HG03575 (cell line): ENCODE data around the gene ABHD17C.
"Not testable (repeated sequence)": the region's sequence is repeated elsewhere in the genome, so short reads cannot be mapped to it uniquely, and the experiment has no call there.

Experiments
- ATAC-seq: cut with Tn5 transposase; IDR thresholded peaks from one replicate; pipeline ENCODE4 v1.9.1; 2021; ENCODE audit not compliant: unreplicated experiment, insufficient number of reproducible peaks, low FRiP score; ENCODE audit errors: extremely low read depth

The ABHD17C gene

DNA sequence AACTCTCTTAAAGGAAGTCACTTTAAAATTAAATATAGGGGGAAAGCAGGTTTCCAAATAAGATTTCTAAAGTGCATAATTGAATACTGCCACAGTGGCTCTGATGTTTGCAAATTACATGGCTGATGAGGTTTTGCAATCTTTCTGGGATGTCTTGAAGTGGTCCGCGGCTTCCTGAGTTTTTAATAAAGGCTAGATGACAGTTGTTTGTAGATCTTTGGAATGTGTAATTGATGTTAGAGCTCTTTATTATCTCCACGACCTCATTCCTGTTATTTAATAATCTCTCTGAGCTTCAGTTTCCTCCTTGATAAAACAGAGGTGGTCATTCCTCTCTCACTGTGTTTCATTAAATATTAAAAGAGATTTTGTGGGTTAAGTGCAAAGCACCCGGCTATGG, 57.1 kb downstream of the ABHD17C start:
- ATAC-seq, result no peak

DNA sequence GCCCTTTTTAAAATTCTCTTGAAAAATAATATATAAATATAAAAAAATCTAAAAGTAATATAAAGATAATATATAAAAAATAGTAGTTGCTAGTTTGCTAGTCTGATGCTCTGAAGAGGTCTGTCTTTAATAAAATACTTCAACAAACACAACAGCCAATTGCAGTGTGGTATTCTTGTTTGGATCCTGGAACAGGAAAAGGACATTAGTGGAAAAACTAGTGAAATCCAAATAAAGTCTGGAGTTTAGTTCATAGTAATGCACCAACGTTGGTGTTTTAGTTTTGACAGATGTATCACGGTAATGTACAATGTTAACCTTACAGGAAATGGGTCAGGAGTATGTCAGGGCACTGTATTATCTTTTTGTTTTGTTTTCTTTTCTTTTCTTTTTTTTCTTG, 58.1 kb downstream of the ABHD17C start:
- ATAC-seq, result no peak

DNA sequence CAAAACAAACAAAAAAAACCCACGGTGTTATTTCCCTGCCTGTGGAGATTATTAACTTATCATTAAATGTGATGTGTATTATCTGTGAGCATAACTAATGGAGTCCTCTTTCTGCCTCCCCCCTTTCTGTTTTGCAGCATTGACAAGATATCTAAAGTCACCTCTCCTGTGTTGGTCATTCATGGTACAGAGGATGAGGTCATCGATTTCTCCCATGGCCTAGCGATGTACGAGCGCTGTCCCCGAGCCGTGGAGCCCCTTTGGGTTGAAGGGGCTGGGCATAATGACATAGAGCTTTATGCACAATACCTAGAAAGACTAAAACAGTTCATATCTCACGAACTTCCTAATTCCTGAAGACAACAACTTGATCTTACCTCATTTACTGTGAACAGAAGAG, 58.9 kb downstream of the ABHD17C start:
- ATAC-seq, result no peak

DNA sequence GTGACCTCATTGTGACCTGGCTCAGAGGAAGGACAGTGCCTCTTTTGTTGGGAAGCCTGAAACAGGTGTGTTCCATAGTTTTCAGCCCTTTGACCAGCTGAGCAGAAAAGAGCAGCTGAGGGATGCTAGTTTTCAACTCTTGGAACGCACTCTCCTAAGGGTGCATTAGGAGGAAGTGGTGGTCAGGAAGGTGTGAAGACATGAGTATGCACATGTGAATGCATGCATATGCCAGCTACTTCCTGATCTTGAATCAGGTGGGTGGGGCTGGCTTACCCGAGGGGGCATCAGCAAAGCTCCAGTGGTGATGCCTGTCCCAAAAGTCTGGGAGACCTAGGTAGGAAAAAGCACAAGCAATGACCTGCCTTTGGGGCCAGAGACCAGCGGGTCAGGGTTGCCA, 60.8 kb downstream of the ABHD17C start:
- no peak for ATAC-seq

DNA sequence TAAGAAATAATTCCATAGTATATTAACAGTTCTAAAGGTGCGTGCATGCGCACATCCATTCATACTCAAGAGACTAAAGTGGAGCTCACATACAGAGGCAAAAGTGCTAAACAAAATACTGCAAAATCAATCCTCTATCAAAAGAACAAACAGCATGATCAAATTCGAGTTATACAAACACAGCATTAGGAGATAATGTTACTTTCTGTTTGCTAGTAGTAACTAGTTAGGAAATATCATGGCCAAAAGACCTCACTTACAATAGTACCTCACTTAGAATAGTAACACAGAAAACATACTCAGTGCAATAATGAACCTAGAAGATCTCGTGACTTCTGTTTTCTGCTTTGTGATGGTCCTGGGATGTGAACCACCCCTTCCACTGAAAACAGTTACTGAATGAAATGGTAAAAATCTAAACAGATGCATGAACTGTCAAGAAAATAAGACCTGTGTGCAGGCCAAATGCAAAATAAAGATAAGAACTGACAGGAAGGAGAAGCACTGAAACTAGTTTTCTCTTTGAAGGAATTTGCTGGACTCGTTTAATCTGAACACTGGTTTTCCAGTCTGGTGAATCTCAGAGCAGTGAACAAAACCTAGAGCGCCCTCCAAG, 63.1 kb downstream of the ABHD17C start:
- no peak for ATAC-seq

DNA sequence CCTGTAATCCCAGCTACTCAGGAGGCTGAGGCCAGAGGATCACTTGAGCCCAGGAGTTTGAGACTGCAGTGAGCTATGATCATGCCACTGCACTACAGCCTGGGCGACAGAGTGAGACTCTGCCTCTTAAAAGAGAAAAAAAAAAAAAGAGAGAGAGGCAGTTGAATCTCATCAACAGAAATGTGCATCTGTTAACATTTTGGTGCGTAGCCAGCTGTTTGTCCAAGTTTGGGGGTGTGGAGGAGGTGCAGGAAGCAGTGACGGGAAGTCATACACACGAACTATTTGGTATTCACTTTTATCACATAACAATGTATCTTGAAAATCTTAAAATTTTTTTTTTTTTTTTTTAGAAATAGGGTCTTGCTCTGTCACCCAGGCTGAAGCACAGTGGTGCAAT, 65.8 kb downstream of the ABHD17C start:
- no peak for ATAC-seq

DNA sequence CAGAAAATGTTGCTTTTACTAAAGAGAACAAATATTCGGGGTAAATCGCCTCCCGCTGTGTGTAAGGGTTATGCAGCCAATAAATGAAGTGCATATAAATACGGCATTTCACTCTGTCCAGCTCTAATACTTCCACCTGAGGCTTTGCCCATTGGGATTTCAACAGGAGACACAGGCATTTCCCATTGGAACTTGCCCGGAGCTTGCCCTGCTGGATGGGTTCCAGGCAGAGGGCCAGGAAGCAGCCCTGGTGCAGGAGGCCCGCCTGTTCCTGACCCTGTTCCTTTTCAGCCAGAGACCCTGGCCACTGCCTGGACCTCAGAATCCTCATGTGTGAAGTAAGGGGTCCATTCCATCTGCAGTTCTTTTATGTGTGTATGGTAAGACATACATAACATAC, 66.6 kb downstream of the ABHD17C start:
- ATAC-seq, result no peak

DNA sequence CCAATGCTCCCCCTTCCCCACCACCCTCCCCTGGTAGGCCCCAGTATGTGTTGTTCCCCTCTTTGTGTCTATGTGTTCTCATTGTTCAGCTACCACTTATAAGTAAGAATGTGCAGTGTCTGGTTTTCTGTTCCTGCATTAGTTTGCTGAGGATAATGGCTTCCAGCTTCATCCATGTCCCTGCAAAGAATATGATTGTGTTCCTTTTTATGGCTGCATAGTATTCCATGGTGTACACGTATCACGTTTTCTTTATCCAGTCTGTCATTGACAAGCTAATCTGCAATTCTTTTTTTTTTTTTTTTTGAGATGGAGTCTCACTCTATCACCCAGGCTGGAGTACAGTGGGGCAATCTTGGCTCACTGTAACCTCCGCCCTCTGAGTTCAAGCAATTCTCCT, 68.1 kb downstream of the ABHD17C start:
- not testable (repeated sequence) for ATAC-seq

DNA sequence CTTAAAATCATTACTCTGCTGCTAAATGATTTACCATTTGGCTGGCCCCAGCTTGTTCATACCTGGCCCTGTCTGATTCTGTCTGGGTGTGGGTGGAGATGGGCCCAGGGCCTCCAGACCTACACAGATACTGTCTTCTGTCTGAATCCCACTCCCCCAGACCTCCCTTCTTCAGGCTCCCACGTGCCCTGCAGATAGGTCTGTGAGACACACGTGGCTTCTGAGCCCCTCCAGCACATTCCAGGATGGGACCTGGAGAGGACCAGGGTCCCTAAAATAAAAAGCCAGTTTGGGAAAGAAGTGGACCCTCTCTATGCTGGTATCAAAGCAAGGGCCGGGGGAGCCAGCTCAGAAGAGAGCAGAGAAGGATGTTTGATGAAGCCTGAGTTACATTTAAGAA, 69.4 kb downstream of the ABHD17C start:
- no peak for ATAC-seq

DNA sequence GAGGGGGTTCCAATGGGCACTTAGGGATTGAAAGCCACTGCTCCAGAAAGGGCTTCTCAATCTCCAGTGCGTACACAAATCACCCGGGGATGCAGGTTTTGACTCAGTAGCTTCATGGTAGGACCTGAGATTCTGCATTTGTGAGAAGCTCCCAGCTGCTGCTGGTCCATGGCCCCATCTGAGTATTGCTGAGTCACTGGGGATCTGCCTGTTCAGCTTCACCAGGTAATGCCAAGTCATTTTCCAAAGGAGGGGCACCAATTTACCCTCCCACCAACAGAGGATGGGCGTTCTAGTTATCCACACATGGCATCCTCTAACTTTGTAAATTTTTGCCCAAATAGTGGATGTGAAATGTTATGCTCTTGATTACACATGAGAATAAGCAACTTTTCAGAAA, 71.2 kb downstream of the ABHD17C start:
- ATAC-seq, result no peak

DNA sequence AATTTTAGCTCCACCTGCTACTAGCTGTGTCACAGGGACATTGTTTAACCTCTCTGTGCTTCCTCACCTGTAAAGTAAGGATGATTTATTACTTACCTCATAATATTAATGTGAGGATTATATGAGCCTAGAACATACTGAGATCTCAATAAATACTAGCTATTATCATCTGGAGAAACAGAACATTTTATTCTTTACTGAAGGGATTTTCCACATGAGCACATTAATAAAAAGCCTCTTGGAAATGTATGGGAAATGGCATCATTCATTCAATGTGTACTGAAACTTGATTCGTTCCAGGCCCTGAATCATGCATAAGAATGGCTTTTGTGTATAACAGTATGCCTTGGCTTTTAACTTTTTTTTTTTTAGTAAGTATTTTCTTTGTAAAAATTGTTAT, 73.0 kb downstream of the ABHD17C start:
- ATAC-seq, result no peak

DNA sequence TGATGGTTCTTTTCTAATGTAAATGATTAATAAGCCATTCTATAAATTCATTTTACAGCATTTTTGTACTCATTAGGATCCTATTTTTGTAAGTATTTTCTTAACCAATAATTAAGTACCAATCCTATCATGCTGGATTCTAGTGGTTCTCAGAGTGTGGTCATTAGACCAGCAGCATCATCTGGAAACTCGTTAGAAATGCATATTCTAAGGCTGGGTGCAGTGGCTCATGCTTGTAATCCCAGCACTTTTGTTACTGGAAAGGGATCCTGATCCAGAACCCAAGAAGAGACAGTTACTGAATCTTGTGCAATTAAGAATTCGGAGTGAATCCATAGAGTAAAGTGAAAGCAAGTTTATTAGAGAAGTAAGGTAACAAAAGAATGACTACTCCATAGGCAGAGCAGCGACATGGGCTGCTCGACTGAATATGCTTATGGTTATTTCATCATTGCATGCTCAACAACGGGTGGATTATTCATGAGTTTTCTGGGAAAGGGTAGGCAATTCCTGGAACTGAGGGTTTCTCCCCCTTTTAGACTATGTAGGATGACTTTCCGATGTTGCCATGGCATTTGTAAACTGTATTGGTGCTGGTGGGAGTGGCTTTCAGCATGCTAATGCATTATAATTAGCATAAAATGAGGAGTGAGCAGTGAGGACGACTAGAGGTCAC, 74.2 kb downstream of the ABHD17C start:
- ATAC-seq, result no peak

DNA sequence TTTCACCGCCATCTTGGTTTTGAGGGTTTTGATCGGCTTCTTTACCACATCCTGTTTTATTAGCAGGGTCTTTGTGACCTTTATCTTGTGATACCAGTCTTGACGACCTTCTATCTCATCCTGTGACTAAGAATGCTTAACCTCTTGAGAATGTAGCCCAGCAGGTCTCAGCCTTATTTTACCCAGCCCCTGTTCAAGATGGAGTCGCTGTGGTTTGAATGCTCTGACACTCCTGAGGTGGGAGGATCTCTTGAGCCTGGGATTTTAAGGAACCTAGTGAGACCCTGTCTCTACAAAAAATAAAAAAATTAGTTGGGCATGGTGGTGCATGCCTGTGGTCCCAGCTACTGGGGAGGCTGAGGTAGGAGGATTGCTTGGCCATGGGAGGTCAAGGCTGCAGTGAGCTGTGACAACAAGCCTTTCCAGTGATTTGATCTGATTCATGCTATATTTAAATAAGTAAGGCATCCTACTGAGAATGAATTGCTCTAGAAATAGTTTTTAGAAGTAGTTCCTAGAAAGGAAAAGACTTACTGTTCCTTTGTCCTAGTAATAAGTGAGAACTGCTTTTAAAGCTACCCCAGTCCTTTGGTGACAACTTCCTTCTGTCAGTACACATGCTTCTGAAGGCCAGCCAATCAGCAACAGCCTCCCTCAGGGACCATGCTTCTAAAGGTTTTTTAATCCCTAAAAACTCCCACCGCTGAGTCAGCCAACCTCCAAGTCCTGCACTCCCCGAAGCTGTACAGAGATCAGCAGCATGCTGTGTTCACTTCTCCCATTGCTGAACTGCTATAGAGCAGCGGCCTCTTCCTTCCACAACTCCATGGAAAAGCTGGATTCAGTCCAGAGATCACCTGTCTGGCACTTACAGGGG, 75.0 kb downstream of the ABHD17C start:
- no peak for ATAC-seq

DNA sequence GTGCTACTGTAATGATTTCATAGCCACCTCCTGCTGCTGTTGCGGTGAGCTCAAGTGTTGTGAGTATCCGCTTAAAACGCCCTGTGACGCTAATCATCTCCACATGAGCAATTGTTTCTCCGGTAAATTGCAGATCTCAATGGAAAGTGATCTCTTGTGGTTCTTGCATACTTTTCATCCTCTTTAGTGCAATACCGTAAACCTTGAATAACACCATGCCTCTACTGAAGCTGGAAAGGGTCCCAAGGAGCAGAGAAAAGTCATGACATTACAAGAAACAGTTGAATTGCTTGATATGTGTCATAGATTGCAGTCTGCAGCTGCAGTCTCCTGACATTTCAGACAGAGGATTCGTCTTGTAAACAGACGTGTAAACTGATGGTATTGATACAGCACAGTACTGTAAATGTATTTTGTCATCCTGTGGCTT, 78.0 kb downstream of the ABHD17C start:
- no peak for ATAC-seq

DNA sequence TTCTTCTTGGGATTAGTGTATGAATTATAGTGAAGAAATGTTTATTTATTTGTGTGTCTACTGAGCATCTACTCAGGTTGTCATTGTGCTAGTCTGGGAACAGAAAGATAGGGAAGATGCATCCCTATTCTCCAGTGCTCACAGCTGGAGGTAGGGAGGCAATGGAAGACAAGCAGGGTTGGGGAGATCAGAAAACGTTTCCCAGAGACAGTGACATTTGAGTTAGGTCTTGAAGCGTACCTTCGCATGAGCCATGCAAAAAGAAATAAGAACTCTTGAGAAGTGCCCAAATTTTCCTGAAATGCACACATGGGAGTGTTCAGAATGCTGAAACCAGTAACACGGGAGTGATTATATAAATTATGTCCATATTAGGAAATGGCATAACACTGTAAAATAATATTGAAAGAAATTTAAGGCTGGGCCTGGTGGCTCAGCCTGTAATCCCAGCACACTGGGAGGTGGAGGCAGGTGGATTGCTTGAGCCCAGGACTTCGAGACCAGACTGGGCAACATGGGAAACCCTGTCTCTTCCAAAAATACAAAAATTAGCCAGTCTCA, 78.8 kb downstream of the ABHD17C start:
- ATAC-seq, result no peak

DNA sequence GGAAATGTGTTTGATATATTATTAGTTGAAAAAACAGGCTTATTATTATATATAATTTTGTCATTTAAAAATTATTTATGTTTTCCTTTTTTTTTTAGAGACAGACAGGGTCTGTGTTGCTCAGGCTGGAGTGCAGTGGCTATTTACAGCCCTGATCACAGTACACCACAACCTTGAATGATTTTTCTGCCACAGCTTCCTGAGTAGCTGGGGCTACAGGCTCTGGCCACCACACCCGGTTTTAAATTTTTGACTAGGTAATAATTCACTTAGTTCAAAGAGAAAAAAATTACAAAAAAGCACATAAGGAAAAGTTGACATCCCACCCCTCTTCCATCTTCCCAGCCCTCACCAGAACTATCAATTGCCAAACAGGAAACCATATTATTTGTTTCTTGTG, 79.4 kb downstream of the ABHD17C start:
- ATAC-seq, result no peak

DNA sequence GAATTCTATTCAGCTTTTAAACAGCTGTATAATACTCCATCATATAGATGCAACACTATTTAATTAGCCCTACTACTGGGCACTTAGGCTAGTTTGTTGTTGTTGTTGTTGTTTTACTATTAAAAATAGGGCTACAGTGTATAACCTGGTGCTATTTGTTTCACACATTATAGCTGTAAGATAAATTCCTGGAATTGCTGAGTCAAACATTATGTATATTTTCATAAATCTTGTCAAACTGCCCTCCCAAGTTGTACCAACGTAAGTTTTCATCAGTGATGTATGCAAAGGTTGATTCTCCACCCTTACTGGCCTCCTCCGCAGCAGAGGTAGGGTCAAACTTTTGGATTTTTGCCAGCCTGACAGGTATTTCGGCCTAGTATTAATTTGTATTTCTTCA, 80.2 kb downstream of the ABHD17C start:
- ATAC-seq, result no peak

DNA sequence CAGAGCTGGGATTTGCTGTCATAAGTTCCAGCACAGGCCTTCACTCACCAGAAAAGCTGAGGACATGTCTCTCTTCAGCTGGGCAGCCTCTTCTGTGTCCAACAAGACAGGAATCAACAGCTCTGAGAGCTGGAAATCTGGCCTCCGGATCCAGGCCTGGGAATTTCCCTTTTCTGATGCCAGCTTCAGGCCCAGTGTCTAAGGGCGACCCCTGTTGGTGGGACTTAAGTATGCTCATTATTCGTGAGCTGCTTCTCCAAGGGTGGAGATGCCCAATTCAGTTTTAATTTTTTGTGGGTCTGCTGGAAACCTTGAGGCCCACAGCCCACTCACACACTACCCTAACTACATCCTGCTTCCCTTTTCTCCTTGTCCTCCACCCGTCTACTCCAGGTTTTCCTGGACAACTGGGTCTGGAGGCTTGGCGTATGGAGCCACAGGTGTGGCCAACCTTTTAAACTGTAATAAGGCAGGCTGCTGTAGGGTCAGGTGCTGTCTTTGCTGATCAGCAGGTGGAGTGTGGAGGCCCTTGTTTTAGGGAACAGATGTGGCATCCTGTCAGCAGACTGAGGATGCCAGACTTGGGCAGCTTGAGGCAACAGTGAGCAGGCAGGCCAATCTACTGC, 81.4 kb downstream of the ABHD17C start:
- no peak for ATAC-seq

DNA sequence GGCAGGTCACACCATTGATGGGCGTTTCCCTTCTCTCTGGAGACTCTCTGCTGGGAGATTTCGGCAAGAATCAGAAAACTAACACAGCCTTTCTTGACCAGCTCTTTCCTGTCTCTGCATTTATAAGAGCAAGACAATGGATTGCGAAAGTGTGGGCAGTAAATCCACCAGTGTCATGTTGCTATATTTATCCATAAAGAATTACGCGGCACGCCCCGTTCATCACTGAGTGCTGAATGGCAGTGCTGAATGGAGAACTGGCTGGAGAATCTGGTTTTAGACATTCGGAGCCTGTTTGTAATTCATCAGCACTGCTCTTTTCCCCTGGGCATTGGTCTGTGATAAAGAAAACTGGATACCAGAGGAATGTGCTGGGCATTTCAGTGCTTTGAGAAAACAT, 82.0 kb downstream of the ABHD17C start:
- ATAC-seq, result no peak
